H54 (cell line): ENCODE data around the gene SH2D6.
"Not testable (repeated sequence)": the region's sequence is repeated elsewhere in the genome, so short reads cannot be mapped to it uniquely, and the experiment has no call there.

Source experiments
- DNase-seq: peaks from one replicate; pipeline ENCODE4 v3.0.0; 2011; ENCODE audit warnings: low spot score, mixed read lengths; ENCODE audit not compliant: insufficient read length
- FAIRE-seq: peaks from 3 replicates; lab custom pipeline; 2011; peaks lifted over from hg19 to GRCh38; lab: Jason Lieb, UNC
- POLR2A ChIP-seq: IDR thresholded peaks from 2 replicates; pipeline ENCODE4 v1.6.1; 2011; ENCODE audit warnings: low read depth, mild to moderate bottlenecking, low read length

Gene SH2D6

GRCh38 chr2:85468704-85469349 is 50.3 kb downstream of the SH2D6 start:
- TF ChIP-seq POLR2A: no peak
- FAIRE-seq (peak; percentile 81), DNase-seq (peak; percentile 52)

DNA sequence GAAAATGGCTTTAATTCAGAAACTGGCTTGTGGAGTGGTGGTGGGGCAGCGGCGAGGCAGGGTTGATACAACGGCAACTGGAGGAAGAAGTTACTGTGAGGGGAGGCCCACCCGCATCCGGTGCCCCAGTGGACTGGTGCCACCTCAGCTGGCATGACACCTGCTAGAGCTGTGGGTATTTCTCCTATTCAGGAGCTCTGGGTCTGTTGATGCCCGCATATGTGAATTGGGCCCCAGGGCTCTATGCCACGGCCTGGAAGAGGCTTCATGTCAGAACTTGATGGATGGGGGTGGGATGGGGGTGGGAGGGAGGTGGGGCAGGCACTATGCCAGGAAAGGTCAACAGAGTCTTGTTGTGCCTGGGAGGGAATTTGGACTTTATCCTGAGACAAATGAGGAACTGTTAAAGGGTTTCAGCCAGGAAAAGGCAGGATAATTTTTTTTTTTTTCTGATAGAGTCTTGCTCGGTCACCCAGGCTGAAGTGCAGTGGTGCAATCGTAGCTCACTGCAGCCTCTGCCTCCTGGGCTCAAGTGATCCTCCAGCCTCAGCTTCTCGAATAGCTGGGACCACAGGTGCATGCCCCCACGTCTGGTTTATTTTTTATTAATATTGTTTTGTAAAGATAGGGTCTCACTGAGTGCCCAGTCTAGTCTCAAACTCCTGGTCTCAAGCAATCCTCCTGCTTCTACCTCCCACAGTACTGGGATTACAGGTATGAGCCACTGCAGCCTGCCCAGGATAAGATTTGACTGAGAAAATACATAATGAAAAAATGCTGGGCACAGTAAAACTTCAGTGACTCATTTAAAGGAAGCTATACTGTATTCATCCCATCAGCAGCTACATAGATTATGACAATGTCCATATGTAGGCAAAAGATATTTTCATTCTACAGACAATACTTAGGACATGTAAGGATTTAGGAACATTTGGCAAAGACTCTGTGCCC is 52.6 kb downstream of the SH2D6 start:
- FAIRE-seq (peak; percentile 55), DNase-seq (no peak)
- no peak for TF ChIP-seq POLR2A

DNA sequence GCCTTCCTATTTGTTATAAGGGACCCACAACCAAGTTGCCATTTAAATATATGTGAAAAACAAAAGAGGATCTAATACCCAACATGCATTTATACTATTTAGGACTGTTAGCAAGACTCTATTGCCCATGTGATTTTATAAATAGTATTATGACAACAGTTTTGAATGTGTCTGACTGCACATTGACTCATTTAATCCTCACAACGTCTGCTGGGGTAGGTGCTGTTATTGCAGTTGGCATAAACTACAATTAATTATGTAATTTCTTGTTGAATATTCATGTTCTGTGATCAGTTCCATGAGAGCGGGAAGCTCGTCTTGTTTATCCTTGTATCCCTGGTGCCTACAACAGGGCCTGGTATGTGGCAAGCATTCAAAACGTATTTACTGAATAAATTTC is 53.7 kb downstream of the SH2D6 start:
- no peak for TF ChIP-seq POLR2A
- no peak for DNase-seq
- FAIRE-seq: no peak

DNA sequence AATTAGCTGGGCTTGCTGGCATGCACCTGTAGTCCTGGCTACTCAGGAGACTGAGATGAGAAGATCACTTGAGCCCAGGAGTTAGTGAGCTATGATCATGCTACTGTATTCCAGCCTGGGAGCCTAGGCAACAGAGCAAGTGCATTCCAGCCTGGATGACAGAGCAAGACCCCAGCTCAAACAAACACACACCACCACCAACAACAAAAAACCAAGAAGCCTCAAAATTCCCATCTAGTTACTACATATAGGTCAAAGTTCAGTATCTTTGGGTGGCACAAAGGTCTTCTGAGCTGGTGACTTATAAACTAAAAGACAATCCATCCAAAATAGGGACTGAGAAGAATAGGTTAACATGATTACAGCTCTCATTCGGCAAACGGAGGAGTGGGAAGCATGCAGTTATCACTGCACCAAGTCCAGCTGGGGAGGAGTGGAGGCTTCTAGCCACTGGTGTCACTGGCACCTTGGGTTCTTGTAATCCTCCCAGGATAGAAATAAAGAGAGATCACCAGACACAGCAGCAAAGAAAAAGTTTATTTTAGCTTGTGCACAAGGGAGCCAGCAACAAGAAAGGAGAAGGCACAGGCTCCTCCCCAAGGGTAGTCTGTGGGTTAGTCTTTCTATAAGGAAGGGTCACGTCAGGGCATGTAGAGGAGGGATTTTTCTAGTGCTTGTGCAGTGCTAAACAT is 57.4 kb downstream of the SH2D6 start:
- FAIRE-seq (no peak), DNase-seq (no peak)
- TF ChIP-seq POLR2A: no peak

DNA sequence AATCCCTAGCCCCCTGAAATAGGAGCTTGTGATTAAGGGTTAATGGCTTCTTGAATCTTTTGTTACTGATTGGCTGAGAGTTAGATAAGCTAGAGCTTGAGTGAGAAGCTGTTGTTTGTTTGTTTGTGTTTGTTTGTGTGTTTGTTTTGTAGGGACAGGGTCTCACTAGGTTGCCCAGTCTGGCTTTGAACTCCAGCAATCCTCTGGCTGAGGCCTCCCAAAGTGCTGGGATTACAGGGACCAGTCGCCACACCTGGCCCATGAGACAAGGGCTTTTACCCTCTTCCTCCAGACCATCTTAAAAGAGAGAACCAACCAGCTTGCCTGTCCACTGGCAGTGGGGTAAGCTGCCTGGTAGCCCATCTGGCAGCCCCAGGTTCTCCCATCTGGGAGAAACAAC is 58.1 kb downstream of the SH2D6 start:
- no peak for FAIRE-seq
- TF ChIP-seq POLR2A: no peak
- DNase-seq: no peak

DNA sequence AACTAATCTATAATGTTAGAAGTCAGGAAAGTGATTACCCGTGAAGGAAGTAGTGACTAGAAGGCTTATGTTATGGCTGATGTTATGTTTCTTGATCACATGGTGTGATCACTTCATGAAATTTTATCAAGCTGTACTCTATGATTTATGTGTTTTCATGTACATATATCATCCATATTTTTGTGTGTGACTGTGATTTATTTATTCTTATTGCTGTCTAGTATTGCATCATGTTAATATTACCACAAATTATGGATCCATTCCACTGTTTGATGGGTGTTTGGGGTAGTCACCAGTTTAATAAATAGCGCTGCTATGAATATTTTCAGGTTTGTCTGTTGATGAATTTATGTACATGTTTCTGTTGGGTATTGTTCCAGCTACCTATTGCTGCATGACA is 59.4 kb downstream of the SH2D6 start:
- DNase-seq (no peak), FAIRE-seq (no peak)
- no peak for TF ChIP-seq POLR2A

DNA sequence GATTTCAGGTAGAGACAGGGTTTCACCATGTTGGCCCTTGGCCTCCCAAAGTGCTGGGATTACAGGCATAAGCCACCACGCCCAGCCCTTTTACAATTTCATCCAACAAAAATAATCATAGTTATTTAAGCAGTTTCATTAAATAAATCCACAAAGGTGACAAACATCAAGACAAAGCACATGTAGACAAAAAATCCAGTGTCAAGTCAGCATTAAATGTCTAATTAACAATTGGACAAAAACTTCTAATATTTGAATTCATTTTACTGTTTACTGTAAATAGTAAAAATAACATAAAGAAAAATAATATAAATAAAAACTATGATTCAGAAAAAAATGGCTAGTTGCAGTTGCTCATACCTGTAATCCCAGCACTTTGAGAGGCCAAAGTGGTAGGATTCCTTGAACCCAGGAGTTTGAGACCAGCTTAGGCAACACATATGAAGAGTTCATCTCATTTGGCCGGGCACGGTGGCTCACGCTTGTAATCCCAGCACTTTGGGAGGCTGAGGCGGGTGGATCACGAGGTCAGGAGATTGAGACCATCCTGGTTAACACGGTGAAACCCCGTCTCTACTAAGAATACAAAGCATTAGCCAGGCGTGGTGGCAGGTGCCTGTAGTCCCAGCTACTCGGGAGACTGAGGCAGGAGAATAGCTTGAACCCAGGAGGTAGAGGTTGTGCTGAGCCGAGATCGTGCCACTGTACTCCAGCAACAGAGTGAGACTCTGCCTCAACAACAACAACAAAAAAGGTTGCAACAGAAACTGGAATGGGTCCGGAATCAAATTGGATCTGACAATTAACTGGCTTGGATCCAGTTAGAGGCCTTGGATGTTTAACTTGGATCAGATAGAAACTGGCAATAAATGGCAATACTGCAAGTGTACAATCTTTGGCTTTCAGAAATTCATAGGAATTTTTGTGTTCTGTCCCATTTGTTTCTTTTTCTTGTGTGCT is 63.6 kb downstream of the SH2D6 start:
- no peak for TF ChIP-seq POLR2A
- FAIRE-seq (no peak), DNase-seq (no peak)

GRCh38 chr2:85484615-85485014 is 66.1 kb downstream of the SH2D6 start:
- not testable (repeated sequence) for DNase-seq, FAIRE-seq

DNA sequence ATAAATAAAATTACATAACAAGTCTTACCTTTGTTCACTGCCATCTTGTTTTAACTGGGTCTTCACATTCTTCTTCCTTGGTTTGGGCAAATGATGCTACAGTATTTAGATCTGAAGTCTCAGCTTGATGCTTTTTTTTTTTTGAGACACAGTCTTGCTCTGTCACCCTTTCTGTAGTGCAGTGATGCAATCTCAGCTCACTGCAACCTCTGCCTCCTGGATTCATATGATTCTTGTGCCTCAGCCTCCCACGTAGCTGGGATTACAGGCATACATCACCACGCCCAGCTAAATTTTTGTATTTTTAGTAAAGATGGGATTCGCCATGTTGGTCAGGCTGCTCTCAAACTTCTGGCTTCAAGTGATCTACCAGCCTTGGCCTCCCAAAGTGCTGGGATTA is 67.3 kb downstream of the SH2D6 start:
- FAIRE-seq (no peak), DNase-seq (no peak)
- no peak for TF ChIP-seq POLR2A
